GM23248 (cell line): ENCODE measurements around the gene GYS1. TPM values are rescaled to one million over a fixed set of nuclear protein-coding genes. Genes with fewer than 3 reads are reported as not detected.
A peak's percentile ranks its signal among the peaks of the same experiment; 100 is the strongest.

ENCODE experiments used
- DNase-seq: peaks from one replicate; pipeline ENCODE4 v3.0.0-alpha.2; 2015
- H2AFZ ChIP-seq: fragments of 200-600 bp; sonication (generic); 2 replicates; pipeline ENCODE4 v1.6.1; 2016; ENCODE audit warnings: antibody characterized with exemption
- H3F3A ChIP-seq: fragments of 200-600 bp; sonication (generic); 2 replicates; pipeline ENCODE4 v1.6.1; 2016; ENCODE audit warnings: mild to moderate bottlenecking, antibody characterized with exemption, mixed run types; ENCODE audit not compliant: insufficient read depth
- H3K27ac ChIP-seq: fragments of 200-600 bp; sonication (generic); 2 replicates; pipeline ENCODE4 v1.5.1; 2016; ENCODE audit warnings: mild to moderate bottlenecking
- H3K27me3 ChIP-seq: fragments of 200-600 bp; sonication (generic); replicated peaks from 2 replicates; pipeline ENCODE4 v1.6.1; 2016; ENCODE audit warnings: mild to moderate bottlenecking; ENCODE audit not compliant: insufficient read depth
- H3K36me3 ChIP-seq: fragments of 200-600 bp; sonication (generic); 2 replicates; pipeline ENCODE4 v1.6.1; 2016; ENCODE audit warnings: low read depth, mild to moderate bottlenecking
- H3K4me1 ChIP-seq: fragments of 200-600 bp; sonication (generic); 2 replicates; pipeline ENCODE4 v1.6.1; 2016; ENCODE audit warnings: mild to moderate bottlenecking; ENCODE audit not compliant: insufficient read depth
- H3K4me2 ChIP-seq: fragments of 200-600 bp; sonication (generic); one replicate; pipeline ENCODE4 v1.6.1; 2016; ENCODE audit warnings: mild to moderate bottlenecking; ENCODE audit not compliant: unreplicated experiment
- H3K4me3 ChIP-seq: fragments of 200-600 bp; sonication (generic); 2 replicates; pipeline ENCODE4 v1.5.1; 2016; ENCODE audit warnings: mild to moderate bottlenecking
- H3K79me2 ChIP-seq: fragments of 200-600 bp; sonication (generic); 2 replicates; pipeline ENCODE4 v1.6.1; 2016; ENCODE audit warnings: mild to moderate bottlenecking; ENCODE audit not compliant: insufficient read depth
- H3K9ac ChIP-seq: fragments of 200-600 bp; sonication (generic); 2 replicates; pipeline ENCODE4 v1.6.1; 2016; ENCODE audit warnings: mild to moderate bottlenecking
- H3K9me2 ChIP-seq: fragments of 200-600 bp; sonication (generic); 2 replicates; pipeline ENCODE4 v1.6.1; 2016; ENCODE audit warnings: mixed run types, mild to moderate bottlenecking, moderate library complexity; ENCODE audit not compliant: insufficient read depth
- H3K9me3 ChIP-seq: fragments of 200-600 bp; sonication (generic); one replicate; pipeline ENCODE4 v1.6.1; 2017; ENCODE audit warnings: low read depth
- H4K20me1 ChIP-seq: fragments of 200-600 bp; sonication (generic); 2 replicates; pipeline ENCODE4 v1.6.0; 2016; ENCODE audit not compliant: insufficient read depth
- EZH2 ChIP-seq: fragments of 200-600 bp; sonication (generic); IDR thresholded peaks from 2 replicates; pipeline ENCODE4 v1.6.1; 2018; ENCODE audit warnings: antibody characterized with exemption, mild to moderate bottlenecking; ENCODE audit not compliant: insufficient read depth, poor library complexity, severe bottlenecking
- EZH2phosphoT487 ChIP-seq: fragments of 200-600 bp; sonication (generic); IDR thresholded peaks from 2 replicates; pipeline ENCODE4 v1.6.1; 2018; ENCODE audit warnings: antibody characterized with exemption, moderate library complexity, mild to moderate bottlenecking, low read depth; ENCODE audit not compliant: insufficient read depth
- WGBS, 2 experiments: methylation state at CpG; one replicate each; pipeline ENCODE4 v1.1.6; 2015 to 2017; ENCODE audit warnings: low lambda C conversion rate in 2 of 2, low coverage in 1 of 2; ENCODE audit errors: missing lambda C conversion rate in 2 of 2; 5-methylcytosine and 5-hydroxymethylcytosine counted together
- in situ Hi-C: fragments of 300-500 bp; cut with MboI; formaldehyde crosslinking; loops from 2 replicates; pipeline ENCODE4 v1.15.0; 2020
- polyA plus RNA-seq: library from polyadenylated mRNA; unstranded; fragments of >200 nt; fragmentation: Nextera tagmentation; extraction: Ambion mirVana; gene quantifications from 2 replicates; pipeline ENCODE4 v1.2.1, GENCODE V29; 2016
- total RNA-seq: library from RNA; depleted of rRNA; stranded (reverse); fragments of >200 nt; shearing (Covaris generic); gene quantifications from 2 replicates; pipeline ENCODE4 v1.2.3, GENCODE V29; 2014

Gene GYS1
- total and polyA plus RNA-seq, 2 experiments from 2014 or later, result 78.4 to 85.6 TPM

GRCh38 chr19:49017666-49018351, 24.7 kb upstream of the GYS1 start:
- in situ Hi-C loops, result no loop called here
- peak overlapping the region; percentile 71 for H2AFZ ChIP-seq
- TF ChIP-seq EZH2phosphoT487, result no peak
- no peak for TF ChIP-seq EZH2
- peak overlapping the region; percentile 87 for H3K4me2 ChIP-seq
- no peaks in the 10 kb centered on the region for H3K9me3 ChIP-seq
- no peak overlapping the region for H3K27ac ChIP-seq
- peak overlapping the region; percentile 75 for H3K4me3 ChIP-seq
- peaks cover 9% of the 10 kb centered on the region for H3K4me1 ChIP-seq
- no peaks in the 10 kb centered on the region for H4K20me1 ChIP-seq
- 4% methylated on average over 41 to 61 of the region's 62 CpGs for WGBS, 2 experiments
- no peaks in the 10 kb centered on the region for H3K27me3 ChIP-seq
- DNase-seq, result peak; percentile 83
- H3F3A ChIP-seq, result no peaks in the 10 kb centered on the region
- H3K79me2 ChIP-seq, result no peaks in the 10 kb centered on the region
- H3K9ac ChIP-seq, result peak overlapping the region; percentile 28; the same call in 1 of the 2 replicates
- no peaks in the 10 kb centered on the region for H3K36me3 ChIP-seq
- H3K9me2 ChIP-seq, result no peaks in the 10 kb centered on the region

- in situ Hi-C loops, result no loop called here
- DNase-seq, result no peak
- Histone ChIP-seq H2AFZ (peak within 1 kb of the TSS; percentile 71), H3K4me2 (peak within 1 kb of the TSS; percentile 87), H3K9ac (peak within 1 kb of the TSS; percentile 28; the same call in 1 of the 2 replicates), H3K4me1 (peaks cover 9% of the 10 kb centered on the region), H3K36me3 (no peaks in the 10 kb centered on the region), H3K9me2 (no peaks in the 10 kb centered on the region), H3F3A (no peaks in the 10 kb centered on the region), H4K20me1 (no peaks in the 10 kb centered on the region), H3K27me3 (no peaks in the 10 kb centered on the region), H3K79me2 (no peaks in the 10 kb centered on the region), H3K27ac (no peak within 1 kb of the TSS), H3K9me3 (no peaks in the 10 kb centered on the region), H3K4me3 (peak within 1 kb of the TSS; percentile 75)
- TF ChIP-seq EZH2 (no peak), EZH2phosphoT487 (no peak)
- WGBS, 2 experiments, result 70 to 71% methylated on average over 17 of the region's 17 CpGs
Measured at GRCh38 chr19:49017041-49017665, 24.0 kb upstream of the GYS1 start, which contains the start of gene LHB. LHB (minus strand) TSS chr19:49017091; CDS start chr19:49017081, 10 bp downstream.

GRCh38 chr19:49016067-49016839, 23.1 kb upstream of the GYS1 start:
- H3K79me2 ChIP-seq, result no peaks in the 10 kb centered on the region
- in situ Hi-C loops, result no loop called here
- TF ChIP-seq EZH2phosphoT487 (no peak), EZH2 (no peak)

GRCh38 chr19:49014870-49015255, 21.8 kb upstream of the GYS1 start:
- Histone ChIP-seq H3K9me2 (no peaks in the 10 kb centered on the region), H3K4me3 (no peak overlapping the region), H3K79me2 (no peaks in the 10 kb centered on the region), H3K36me3 (no peaks in the 10 kb centered on the region), H3K27me3 (no peaks in the 10 kb centered on the region), H2AFZ (no peak overlapping the region), H3K9ac (no peak overlapping the region), H3F3A (no peaks in the 10 kb centered on the region), H3K4me1 (peaks cover 9% of the 10 kb centered on the region), H3K4me2 (no peak overlapping the region), H4K20me1 (no peaks in the 10 kb centered on the region), H3K27ac (no peak overlapping the region), H3K9me3 (no peaks in the 10 kb centered on the region)
- TF ChIP-seq EZH2 (no peak), EZH2phosphoT487 (no peak)
- in situ Hi-C loops, result no loop called here
- no peak for DNase-seq
- 90 to 92% methylated on average over 18 of the region's 18 CpGs for WGBS, 2 experiments

More at GRCh38 chr19:49016067-49016839, 23.1 kb upstream of the GYS1 start:
- Histone ChIP-seq H3K4me2 (no peak overlapping the region), H3K27me3 (no peaks in the 10 kb centered on the region), H3K4me3 (no peak overlapping the region), H3K9me2 (no peaks in the 10 kb centered on the region), H4K20me1 (no peaks in the 10 kb centered on the region), H3K27ac (no peak overlapping the region), H2AFZ (no peak overlapping the region), H3K9me3 (no peaks in the 10 kb centered on the region), H3K36me3 (no peaks in the 10 kb centered on the region), H3F3A (no peaks in the 10 kb centered on the region), H3K9ac (no peak overlapping the region), H3K4me1 (peaks cover 9% of the 10 kb centered on the region)
- WGBS, 2 experiments, result 88 to 95% methylated on average over 17 to 25 of the region's 29 CpGs
- no peak for DNase-seq
